GM12878 (cell line): ENCODE measurements around the gene PPP6R1. TPM values are rescaled to one million over a fixed set of nuclear protein-coding genes. Genes with fewer than 3 reads are reported as not detected.
A peak's percentile ranks its signal among the peaks of the same experiment; 100 is the strongest.

ENCODE experiments used
- ATAC-seq: fragments of 200-7000 bp; cut with Tn5 transposase; 3 replicates; pipeline ENCODE4 v1.9.1; 2020; ENCODE audit warnings: mild to moderate bottlenecking, moderate library complexity
- BruUV-seq: library from RNA; stranded (reverse); fragments of 400-500 nt; replicated peaks from 2 replicates; lab custom pipeline; 2021; lab: Mats Ljungman, UMichigan
- CTCF ChIA-PET: fragments of 300-600 bp; sonication (Branson Sonifier 250); formaldehyde crosslinking; extraction: SDS; loops from one replicate; lab custom pipeline; 2021; ENCODE audit warnings: inconsistent platforms; lab: Yijun Ruan, JAX
- POLR2A ChIA-PET: fragments of 350-600 bp; formaldehyde crosslinking; extraction: SDS; loops from one replicate; lab custom pipeline; 2021; ENCODE audit warnings: inconsistent platforms; lab: Charles Lee
- RAD21 ChIA-PET: fragments of 300-600 bp; sonication (Branson Sonifier 250); formaldehyde crosslinking; loops from one replicate; lab custom pipeline; 2023; ENCODE audit warnings: antibody characterized with exemption; ENCODE audit not compliant: unreplicated experiment; lab: Charles Lee
- SMC1A ChIA-PET: fragments of 300-600 bp; sonication (Branson Sonifier 250); formaldehyde crosslinking; loops from one replicate; lab custom pipeline; 2023; ENCODE audit not compliant: unreplicated experiment, uncharacterized antibody; lab: Charles Lee
- DNase-seq: peaks from one replicate; pipeline ENCODE4 v3.0.0-alpha.2; 2011; ENCODE audit warnings: low read depth, low spot score
- FAIRE-seq: peaks from 3 replicates; lab custom pipeline; 2011; peaks lifted over from hg19 to GRCh38; lab: Jason Lieb, UNC
- H2AFZ ChIP-seq: 2 replicates; pipeline ENCODE4 v1.6.0; 2011; ENCODE audit warnings: low read depth, low read length, control low read depth; ENCODE audit not compliant: control insufficient read depth
- H3K27ac ChIP-seq: 2 replicates; pipeline ENCODE4 v1.5.1; 2011; ENCODE audit warnings: control low read depth; ENCODE audit not compliant: control insufficient read depth, insufficient read depth
- H3K27me3 ChIP-seq, 2 experiments: replicated peaks in 1 of 2; 2 replicates each; pipeline versions ENCODE4 v1.6.0 to v1.6.1; 2011; ENCODE audit warnings: low read length in 1 of 2; ENCODE audit not compliant: control insufficient read depth in 2 of 2, insufficient read depth in 2 of 2
- H3K36me3 ChIP-seq, 2 experiments: 2 replicates each; pipeline ENCODE4 v1.5.1; 2011; ENCODE audit warnings: low read length in 1 of 2; ENCODE audit not compliant: control insufficient read depth in 2 of 2, insufficient read depth in 2 of 2
- H3K4me1 ChIP-seq: 2 replicates; pipeline ENCODE4 v1.6.1; 2011; ENCODE audit warnings: mild to moderate bottlenecking, low read length, moderate library complexity, mixed read lengths; ENCODE audit not compliant: control insufficient read depth, insufficient read depth
- H3K4me2 ChIP-seq: 2 replicates; pipeline ENCODE4 v1.6.0; 2011; ENCODE audit warnings: control low read depth; ENCODE audit not compliant: control insufficient read depth, insufficient read depth
- H3K4me3 ChIP-seq: fragments of 200-600 bp; sonication (generic); 2 replicates; pipeline ENCODE4 v1.5.1; 2016
- H3K79me2 ChIP-seq: 2 replicates; pipeline ENCODE4 v1.6.0; 2011; ENCODE audit warnings: low read length; ENCODE audit not compliant: control insufficient read depth, insufficient read depth
- H3K9ac ChIP-seq: 2 replicates; pipeline ENCODE4 v1.8.0; 2011; ENCODE audit warnings: low read length, control low read depth, mixed read lengths; ENCODE audit not compliant: control insufficient read depth, insufficient read depth
- H3K9me3 ChIP-seq: replicated peaks from 3 replicates; pipeline ENCODE4 v1.5.1; 2011; ENCODE audit warnings: mild to moderate bottlenecking, low read length; ENCODE audit not compliant: control insufficient read depth, insufficient read depth
- H4K20me1 ChIP-seq: 2 replicates; pipeline ENCODE4 v1.6.0; 2011; ENCODE audit not compliant: control insufficient read depth, insufficient read depth
- GATAD2B ChIP-seq: fragments of 450-650 bp; conservative IDR thresholded peaks from 2 replicates; pipeline ENCODE4 v1.6.1; 2017; ENCODE audit warnings: low read depth, mild to moderate bottlenecking, moderate library complexity
- MAX ChIP-seq: IDR thresholded peaks from 2 replicates; pipeline ENCODE4 v1.6.1; 2012; ENCODE audit warnings: low read depth, low read length, improper control_type of control experiment
- MXI1 ChIP-seq: fragments of 150-350 bp; IDR thresholded peaks from 2 replicates; pipeline ENCODE4 v1.6.1; 2011; ENCODE audit warnings: low read depth, mild to moderate bottlenecking, inconsistent platforms, low read length, improper control_type of control experiment
- NR2C1 ChIP-seq: fragments of 450-650 bp; IDR thresholded peaks from 2 replicates; pipeline ENCODE4 v1.6.1; 2017; ENCODE audit warnings: antibody characterized with exemption, mild to moderate bottlenecking, moderate library complexity
- PAX8 ChIP-seq: fragments of 450-650 bp; IDR thresholded peaks from 2 replicates; pipeline ENCODE4 v1.6.1; 2017; ENCODE audit warnings: mild to moderate bottlenecking, moderate library complexity
- POLR2A ChIP-seq: IDR thresholded peaks from 2 replicates; pipeline ENCODE4 v1.6.1; 2011; ENCODE audit warnings: low read depth, mild to moderate bottlenecking, low read length
- RB1 ChIP-seq: fragments of 450-650 bp; formaldehyde crosslinking; IDR thresholded peaks from 2 replicates; pipeline ENCODE4 v1.6.1; 2017; ENCODE audit warnings: mild to moderate bottlenecking, borderline replicate concordance
- SP1 ChIP-seq: IDR thresholded peaks from one replicate; pipeline ENCODE4 v1.6.1; 2011; ENCODE audit warnings: low read depth, low read length
- SREBF2 ChIP-seq: IDR thresholded peaks from 2 replicates; pipeline ENCODE4 v1.6.1; 2012; ENCODE audit warnings: mild to moderate bottlenecking, low read length
- TBL1XR1 ChIP-seq: IDR thresholded peaks from 2 replicates; pipeline ENCODE4 v1.6.1; 2012; ENCODE audit warnings: low read depth, low read length, improper control_type of control experiment
- YBX1 ChIP-seq: fragments of 450-650 bp; IDR thresholded peaks from 2 replicates; pipeline ENCODE4 v1.6.1; 2016; ENCODE audit warnings: antibody characterized with exemption
- ZSCAN29 ChIP-seq: fragments of 450-650 bp; IDR thresholded peaks from 2 replicates; pipeline ENCODE4 v1.6.1; 2017; ENCODE audit warnings: mild to moderate bottlenecking, moderate library complexity
- WGBS: methylation state at CpG from one replicate; pipeline ENCODE4 v1.1.6; 2016; ENCODE audit warnings: low lambda C conversion rate; ENCODE audit not compliant: insufficient replicate concordance, insufficient coverage; ENCODE audit errors: missing lambda C conversion rate; 5-methylcytosine and 5-hydroxymethylcytosine counted together
- in situ Hi-C: fragments of 300-500 bp; cut with MboI; formaldehyde crosslinking; loops from 9 replicates; pipeline ENCODE4 v1.14.3; 2018; ENCODE audit warnings: mixed read lengths
- intact Hi-C: fragments of 100-400 bp; cut with micrococcal nuclease; formaldehyde crosslinking; loops from one replicate; pipeline ENCODE4 v1.14.2; 2022; ENCODE audit not compliant: unreplicated experiment
- polyA plus RNA-seq, 11 experiments: library from polyadenylated mRNA; depleted of rRNA in 4 of 11; unstranded in 6 of 11; stranded (reverse) in 5 of 11; fragments of >200 nt; fragmentation: Nextera tagmentation in 4 of 11; fragmentation: Illumina TruSeq in 1 of 11; extraction: Ambion mirVana in 4 of 11; extraction: Trizol in 1 of 11; gene quantifications; 1 replicate in 1 of 11; 2 replicates in 10 of 11; pipeline versions ENCODE4 v1.2.1 to v1.2.3, GENCODE V29; 2011 to 2016; ENCODE audit warnings: inconsistent platforms in 2 of 11, missing spikeins in 2 of 11, low read depth in 1 of 11
- total RNA-seq, 4 experiments: library from RNA; depleted of rRNA in 3 of 4; stranded (reverse); fragments of >200 nt in 3 of 4; fragmentation: Illumina TruSeq in 1 of 4; extraction: Trizol in 1 of 4; gene quantifications; 2 replicates each; pipeline versions ENCODE4 v1.2.1 to v1.2.3, GENCODE V29; 2013 to 2021
- TF ChIP-seq, protein P1 (sequence below): fragments of 450-650 bp; IDR thresholded peaks from 2 replicates; pipeline ENCODE4 v1.6.1; 2017; ENCODE audit warnings: borderline replicate concordance
- TF ChIP-seq, protein P2 (sequence below): fragments of 450-650 bp; IDR thresholded peaks from 2 replicates; pipeline ENCODE4 v1.6.1; 2017; ENCODE audit warnings: mild to moderate bottlenecking, moderate library complexity

The PPP6R1 gene
- total and polyA plus RNA-seq, 10 of the 15 experiments (the other 5 are each of a cell fraction or from before 2014, with no cell fraction given), result 0.80 to 173 (median 63.7) TPM

- Histone ChIP-seq H3K9ac (peak within 1 kb of the TSS; percentile 55), H3K27ac (peak within 1 kb of the TSS; percentile 50), H3K9me3 (no peaks in the 10 kb centered on the region), H3K36me3 (no peaks in the 10 kb centered on the region), H4K20me1 (no peaks in the 10 kb centered on the region), H2AFZ (peak within 1 kb of the TSS; percentile 92), H3K27me3 (no peaks in the 10 kb centered on the region; a peak in 1 of 4 replicates), H3K4me3 (peak within 1 kb of the TSS; percentile 82), H3K4me1 (peaks cover 42% of the 10 kb centered on the region), H3K79me2 (no peaks in the 10 kb centered on the region; the same call in 1 of the 2 replicates), H3K4me2 (peak within 1 kb of the TSS; percentile 95)
- in situ Hi-C loops (no loop called here), intact Hi-C loops (no loop called here)
- SMC1A ChIA-PET, result interaction anchor here (0.8 to 7.6 kb wide), 5 partner anchors 16 to 59 kb away, joined by 3 to 68 read pairs (median 4); partner anchors contain the start of genes KMT5C and PPP6R1
- POLR2A ChIA-PET, result interaction anchor here (0.9 to 6.1 kb wide), 7 partner anchors 20 to 319 kb away, joined by 4 to 86 read pairs (median 7); partner anchors contain the start of genes FIZ1, KMT5C, PPP6R1 and TMEM238
- CTCF ChIA-PET, result interaction anchor here (0.9 to 4.6 kb wide), 7 partner anchors 11 to 104 kb away, joined by 3 to 14 read pairs (median 5); partner anchors contain the start of genes KMT5C and TMEM238
- RAD21 ChIA-PET, result interaction anchor here (0.5 to 2.2 kb wide), 11 partner anchors 12 to 326 kb away, joined by 3 to 27 read pairs (median 4); partner anchors contain the start of genes KMT5C, PPP6R1, UBE2S and ZNF628
- ATAC-seq (peak; percentile 91), FAIRE-seq (peak; percentile 47), DNase-seq (peak; percentile 93)
- no TSS peak for BruUV-seq
- 3% methylated on average over 52 of the region's 52 CpGs for WGBS
- TF ChIP-seq, protein P1, sequence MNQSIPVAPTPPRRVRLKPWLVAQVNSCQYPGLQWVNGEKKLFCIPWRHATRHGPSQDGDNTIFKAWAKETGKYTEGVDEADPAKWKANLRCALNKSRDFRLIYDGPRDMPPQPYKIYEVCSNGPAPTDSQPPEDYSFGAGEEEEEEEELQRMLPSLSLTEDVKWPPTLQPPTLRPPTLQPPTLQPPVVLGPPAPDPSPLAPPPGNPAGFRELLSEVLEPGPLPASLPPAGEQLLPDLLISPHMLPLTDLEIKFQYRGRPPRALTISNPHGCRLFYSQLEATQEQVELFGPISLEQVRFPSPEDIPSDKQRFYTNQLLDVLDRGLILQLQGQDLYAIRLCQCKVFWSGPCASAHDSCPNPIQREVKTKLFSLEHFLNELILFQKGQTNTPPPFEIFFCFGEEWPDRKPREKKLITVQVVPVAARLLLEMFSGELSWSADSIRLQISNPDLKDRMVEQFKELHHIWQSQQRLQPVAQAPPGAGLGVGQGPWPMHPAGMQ, result no peak
- no peak for TF ChIP-seq PAX8
- no peak for TF ChIP-seq ZSCAN29
- no peak for TF ChIP-seq TBL1XR1
- peak; percentile 94 for TF ChIP-seq NR2C1
- TF ChIP-seq GATAD2B, result peak; percentile 12; the same call in 1 of the 2 replicates
- TF ChIP-seq SREBF2, result 0 out of 2 replicates have a peak, but pooled peaks have one; percentile 30
- peak; percentile 62; the same call in 1 of the 2 replicates for TF ChIP-seq RB1
- no peak for TF ChIP-seq YBX1
- TF ChIP-seq, protein P2, sequence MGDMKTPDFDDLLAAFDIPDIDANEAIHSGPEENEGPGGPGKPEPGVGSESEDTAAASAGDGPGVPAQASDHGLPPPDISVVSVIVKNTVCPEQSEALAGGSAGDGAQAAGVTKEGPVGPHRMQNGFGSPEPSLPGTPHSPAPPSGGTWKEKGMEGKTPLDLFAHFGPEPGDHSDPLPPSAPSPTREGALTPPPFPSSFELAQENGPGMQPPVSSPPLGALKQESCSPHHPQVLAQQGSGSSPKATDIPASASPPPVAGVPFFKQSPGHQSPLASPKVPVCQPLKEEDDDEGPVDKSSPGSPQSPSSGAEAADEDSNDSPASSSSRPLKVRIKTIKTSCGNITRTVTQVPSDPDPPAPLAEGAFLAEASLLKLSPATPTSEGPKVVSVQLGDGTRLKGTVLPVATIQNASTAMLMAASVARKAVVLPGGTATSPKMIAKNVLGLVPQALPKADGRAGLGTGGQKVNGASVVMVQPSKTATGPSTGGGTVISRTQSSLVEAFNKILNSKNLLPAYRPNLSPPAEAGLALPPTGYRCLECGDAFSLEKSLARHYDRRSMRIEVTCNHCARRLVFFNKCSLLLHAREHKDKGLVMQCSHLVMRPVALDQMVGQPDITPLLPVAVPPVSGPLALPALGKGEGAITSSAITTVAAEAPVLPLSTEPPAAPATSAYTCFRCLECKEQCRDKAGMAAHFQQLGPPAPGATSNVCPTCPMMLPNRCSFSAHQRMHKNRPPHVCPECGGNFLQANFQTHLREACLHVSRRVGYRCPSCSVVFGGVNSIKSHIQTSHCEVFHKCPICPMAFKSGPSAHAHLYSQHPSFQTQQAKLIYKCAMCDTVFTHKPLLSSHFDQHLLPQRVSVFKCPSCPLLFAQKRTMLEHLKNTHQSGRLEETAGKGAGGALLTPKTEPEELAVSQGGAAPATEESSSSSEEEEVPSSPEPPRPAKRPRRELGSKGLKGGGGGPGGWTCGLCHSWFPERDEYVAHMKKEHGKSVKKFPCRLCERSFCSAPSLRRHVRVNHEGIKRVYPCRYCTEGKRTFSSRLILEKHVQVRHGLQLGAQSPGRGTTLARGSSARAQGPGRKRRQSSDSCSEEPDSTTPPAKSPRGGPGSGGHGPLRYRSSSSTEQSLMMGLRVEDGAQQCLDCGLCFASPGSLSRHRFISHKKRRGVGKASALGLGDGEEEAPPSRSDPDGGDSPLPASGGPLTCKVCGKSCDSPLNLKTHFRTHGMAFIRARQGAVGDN, result peak; percentile 23; the same call in 1 of the 2 replicates
- TF ChIP-seq MXI1, result peak; percentile 97
- TF ChIP-seq SP1, result peak; percentile 59
- peak; percentile 84 for TF ChIP-seq POLR2A
- peak; percentile 93 for TF ChIP-seq MAX
Observed at GRCh38 chr19:55279770-55280643, 21.2 kb upstream of the PPP6R1 start, which contains the start of gene HSPBP1. Gene HSPBP1 (minus strand): TSS chr19:55280110. CDS start chr19:55279608, 502 bp downstream.
